H9 (cell line): ENCODE data around the gene FREY1. TPM values are rescaled to one million over a fixed set of nuclear protein-coding genes. Genes with fewer than 3 reads are reported as not detected.

Source experiments
- DNase-seq: peaks from one replicate; pipeline ENCODE4 v3.0.0-alpha.2; 2017
- H2AFZ ChIP-seq: one replicate; pipeline ENCODE4 v1.6.1; 2013; ENCODE audit warnings: mild to moderate bottlenecking, low read length, control low read depth, moderate library complexity
- H2AK5ac ChIP-seq: 2 replicates; pipeline ENCODE4 v1.6.1; 2013; ENCODE audit warnings: low read length, control low read depth, mixed read lengths; ENCODE audit not compliant: insufficient read length
- H2BK120ac ChIP-seq: one replicate; pipeline ENCODE4 v1.6.1; 2013; ENCODE audit warnings: low read depth, mild to moderate bottlenecking, low read length, control low read depth, inconsistent platforms; ENCODE audit not compliant: poor library complexity, severe bottlenecking
- H2BK12ac ChIP-seq: 2 replicates; pipeline ENCODE4 v1.6.1; 2013; ENCODE audit warnings: low read length, control low read depth, mixed read lengths, low read depth; ENCODE audit not compliant: insufficient read length
- H2BK15ac ChIP-seq: 2 replicates; pipeline ENCODE4 v1.6.1; 2013; ENCODE audit warnings: low read depth, low read length, control low read depth
- H2BK20ac ChIP-seq: one replicate; pipeline ENCODE4 v1.6.1; 2013; ENCODE audit warnings: low read depth, mild to moderate bottlenecking, low read length, control low read depth, inconsistent platforms; ENCODE audit not compliant: poor library complexity, severe bottlenecking
- H2BK5ac ChIP-seq: 2 replicates; pipeline ENCODE4 v1.6.1; 2013; ENCODE audit warnings: low read length, control low read depth, mixed read lengths; ENCODE audit not compliant: insufficient read length
- H3K14ac ChIP-seq: 2 replicates; pipeline ENCODE4 v1.6.1; 2013; ENCODE audit warnings: low read length, control low read depth; ENCODE audit not compliant: insufficient read depth
- H3K18ac ChIP-seq: 2 replicates; pipeline ENCODE4 v1.6.1; 2013; ENCODE audit warnings: low read depth, mild to moderate bottlenecking, mixed read lengths, low read length, control low read depth; ENCODE audit not compliant: insufficient read length
- H3K23ac ChIP-seq: 2 replicates; pipeline ENCODE4 v1.6.1; 2013; ENCODE audit warnings: low read length, control low read depth, mixed read lengths, low read depth; ENCODE audit not compliant: insufficient read length
- H3K23me2 ChIP-seq: 2 replicates; pipeline ENCODE4 v1.6.1; 2013; ENCODE audit warnings: low read depth, mild to moderate bottlenecking, mixed read lengths, low read length, control low read depth; ENCODE audit not compliant: insufficient read length, poor library complexity, severe bottlenecking
- H3K27ac ChIP-seq: 2 replicates; pipeline ENCODE4 v1.5.1; 2013; ENCODE audit warnings: low read length, control low read depth, mixed read lengths, low read depth; ENCODE audit not compliant: insufficient read length
- H3K27me3 ChIP-seq: 2 replicates; pipeline ENCODE4 v1.6.1; 2013; ENCODE audit warnings: low read length, control low read depth, inconsistent platforms; ENCODE audit not compliant: insufficient read depth
- H3K4ac ChIP-seq: 2 replicates; pipeline ENCODE4 v1.6.1; 2013; ENCODE audit warnings: low read depth, mild to moderate bottlenecking, control low read depth, inconsistent platforms, low read length, moderate library complexity
- H3K4me1 ChIP-seq: 2 replicates; pipeline ENCODE4 v1.6.1; 2013; ENCODE audit warnings: low read length, control low read depth, inconsistent platforms; ENCODE audit not compliant: insufficient read depth
- H3K4me2 ChIP-seq: 2 replicates; pipeline ENCODE4 v1.6.1; 2013; ENCODE audit warnings: low read length, control low read depth, mixed read lengths; ENCODE audit not compliant: insufficient read length, insufficient read depth
- H3K56ac ChIP-seq: 2 replicates; pipeline ENCODE4 v1.6.1; 2013; ENCODE audit warnings: low read depth, mild to moderate bottlenecking, mixed read lengths, low read length, control low read depth; ENCODE audit not compliant: insufficient read length
- H3K79me1 ChIP-seq: 2 replicates; pipeline ENCODE4 v1.6.1; 2013; ENCODE audit warnings: low read depth, mild to moderate bottlenecking, moderate library complexity, low read length, control low read depth, inconsistent platforms; ENCODE audit not compliant: insufficient read depth, poor library complexity, severe bottlenecking
- H3K79me2 ChIP-seq: 2 replicates; pipeline ENCODE4 v1.6.1; 2013; ENCODE audit warnings: low read length, control low read depth, inconsistent platforms; ENCODE audit not compliant: insufficient read depth
- H3K9ac ChIP-seq: 2 replicates; pipeline ENCODE4 v1.6.1; 2013; ENCODE audit warnings: low read length, control low read depth, mixed read lengths; ENCODE audit not compliant: insufficient read length; ENCODE audit errors: extremely low read depth
- H3K9me3 ChIP-seq: one replicate; pipeline ENCODE4 v1.6.1; 2013; ENCODE audit warnings: low read depth, low read length, inconsistent platforms; ENCODE audit not compliant: control insufficient read depth
- H3T11ph ChIP-seq: one replicate; pipeline ENCODE4 v1.6.1; 2013; ENCODE audit warnings: mild to moderate bottlenecking, low read length, control low read depth, inconsistent platforms
- H4K20me1 ChIP-seq: one replicate; pipeline ENCODE4 v1.6.1; 2013; ENCODE audit not compliant: control insufficient read depth, insufficient read length, insufficient read depth
- H4K5ac ChIP-seq: 2 replicates; pipeline ENCODE4 v1.6.1; 2013; ENCODE audit warnings: low read depth, mild to moderate bottlenecking, mixed read lengths, low read length, control low read depth; ENCODE audit not compliant: insufficient read length
- H4K8ac ChIP-seq: replicated peaks from 2 replicates; pipeline ENCODE4 v1.6.1; 2013; ENCODE audit warnings: low read length, control low read depth, mixed read lengths, low read depth; ENCODE audit not compliant: insufficient read length
- H4K91ac ChIP-seq: 2 replicates; pipeline ENCODE4 v1.6.1; 2013; ENCODE audit warnings: low read depth, mild to moderate bottlenecking, moderate library complexity, mixed read lengths, low read length, control low read depth; ENCODE audit not compliant: insufficient read length
- H3K27ac Mint-ChIP-seq, 3 experiments: 2 replicates in 2 of 3; 3 replicates in 1 of 3; pipeline ENCODE4 v1.8.0; 2020 to 2021; ENCODE audit warnings: mixed read lengths in 3 of 3, mild to moderate bottlenecking in 1 of 3, moderate library complexity in 1 of 3
- H3K27me3 Mint-ChIP-seq: 2 replicates; pipeline ENCODE4 v1.8.0; 2021; ENCODE audit warnings: low read depth, mild to moderate bottlenecking, moderate library complexity, mixed read lengths
- H3K36me3 Mint-ChIP-seq, 3 experiments: 2 replicates in 2 of 3; 3 replicates in 1 of 3; pipeline ENCODE4 v1.8.0; 2020 to 2021; ENCODE audit warnings: low read depth in 3 of 3, mixed read lengths in 3 of 3; ENCODE audit not compliant: insufficient read depth in 1 of 3
- H3K4me1 Mint-ChIP-seq, 2 experiments: 2 replicates each; pipeline ENCODE4 v1.8.0; 2020; ENCODE audit warnings: mixed read lengths in 2 of 2
- H3K4me3 Mint-ChIP-seq, 2 experiments: 2 replicates in 1 of 2; 3 replicates in 1 of 2; pipeline ENCODE4 v1.8.0; 2020 to 2021; ENCODE audit warnings: mild to moderate bottlenecking in 2 of 2, mixed read lengths in 2 of 2, moderate library complexity in 1 of 2
- H3K9me3 Mint-ChIP-seq, 2 experiments: 2 replicates in 1 of 2; 3 replicates in 1 of 2; pipeline ENCODE4 v1.8.0; 2020; ENCODE audit warnings: mild to moderate bottlenecking in 2 of 2, mixed read lengths in 2 of 2, moderate library complexity in 1 of 2
- WGBS: extraction: QIAGEN DNeasy Blood & Tissue Kit; methylation state at CpG from one replicate; pipeline ENCODE4 v1.1.7; 2013; ENCODE audit warnings: missing lambda C conversion rate, low lambda C conversion rate, mixed read lengths; ENCODE audit not compliant: insufficient read length; ENCODE audit errors: extremely low coverage; 5-methylcytosine and 5-hydroxymethylcytosine counted together
- total RNA-seq: library from RNA; stranded (reverse); gene quantifications from 2 replicates; pipeline ENCODE4 v1.2.1, GENCODE V29; 2021
- TF ChIP-seq, protein P1 (sequence below): fragments of 200-600 bp; sonication (generic); conservative IDR thresholded peaks from 3 replicates; pipeline ENCODE4 v1.8.0; 2021; ENCODE audit warnings: antibody characterized with exemption, mild to moderate bottlenecking

Gene FREY1
- total RNA-seq, 1 experiment from 2014 or later, result 2.1 TPM

DNA sequence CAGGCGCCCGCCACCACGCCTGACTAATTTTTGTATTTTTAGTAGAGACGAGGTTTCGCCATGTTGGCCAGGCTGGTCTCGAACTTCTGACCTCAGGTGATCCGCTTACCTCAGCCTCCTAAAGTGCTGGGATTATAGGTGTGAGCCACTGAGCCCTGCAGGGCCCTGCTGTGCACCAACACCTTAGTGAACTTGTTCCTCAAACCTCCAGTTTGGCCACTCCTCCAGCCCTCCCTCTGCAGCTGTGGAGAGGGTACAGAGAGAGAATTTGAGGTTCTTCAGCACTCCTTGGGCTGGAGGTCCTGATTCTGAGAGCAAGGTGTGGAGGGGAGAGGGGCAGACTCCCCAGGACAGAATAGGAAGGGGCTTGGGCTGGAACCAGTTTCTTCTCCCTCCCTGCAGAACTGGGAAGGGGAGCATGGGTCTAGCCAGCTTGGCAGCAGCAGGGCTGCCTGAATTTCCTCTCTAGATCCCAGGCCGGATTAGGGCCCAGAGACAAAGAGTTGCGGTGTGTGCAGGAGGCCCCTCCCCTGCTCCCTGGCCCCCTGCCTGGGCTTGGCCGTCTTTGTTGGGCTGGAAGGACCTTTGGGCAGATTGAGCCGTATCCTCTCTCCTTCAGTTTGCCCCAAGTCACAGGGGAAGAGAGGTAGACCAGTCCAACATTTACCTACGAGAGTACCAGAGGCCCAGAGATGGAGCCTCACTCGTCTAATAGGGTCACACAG, 12.9 kb upstream of the FREY1 start:
- H3K79me2 ChIP-seq, result no peaks in the 10 kb centered on the region; the same call in 1 of the 2 replicates

More for the DNA sequence above, 12.9 kb upstream of the FREY1 start:
- Histone ChIP-seq H3K4me2 (no peak overlapping the region), H3K18ac (peak overlapping the region; percentile 40), H3K23ac (no peak overlapping the region), H3K4ac (no peak overlapping the region), H3K14ac (peak overlapping the region; percentile 19; the same call in 1 of the 2 replicates), H4K5ac (no peak overlapping the region), H4K8ac (no peak overlapping the region), H2BK15ac (no peak overlapping the region), H2BK20ac (no peak overlapping the region), H2BK5ac (no peak overlapping the region), H2BK12ac (no peak overlapping the region), H3T11ph (no peak overlapping the region), H3K79me1 (no peaks in the 10 kb centered on the region), H3K9ac (no peak overlapping the region), H4K20me1 (no peaks in the 10 kb centered on the region), H3K27ac (no peak overlapping the region), H2AK5ac (no peak overlapping the region), H4K91ac (no peak overlapping the region), H3K27me3 (no peaks in the 10 kb centered on the region; the same call in 1 of the 2 replicates), H2BK120ac (no peak overlapping the region), H3K23me2 (peaks cover 8% of the 10 kb centered on the region), H3K56ac (no peak overlapping the region), H3K4me1 (no peaks in the 10 kb centered on the region), H3K9me3 (no peaks in the 10 kb centered on the region), H2AFZ (no peak overlapping the region)
- TF ChIP-seq, protein P1, sequence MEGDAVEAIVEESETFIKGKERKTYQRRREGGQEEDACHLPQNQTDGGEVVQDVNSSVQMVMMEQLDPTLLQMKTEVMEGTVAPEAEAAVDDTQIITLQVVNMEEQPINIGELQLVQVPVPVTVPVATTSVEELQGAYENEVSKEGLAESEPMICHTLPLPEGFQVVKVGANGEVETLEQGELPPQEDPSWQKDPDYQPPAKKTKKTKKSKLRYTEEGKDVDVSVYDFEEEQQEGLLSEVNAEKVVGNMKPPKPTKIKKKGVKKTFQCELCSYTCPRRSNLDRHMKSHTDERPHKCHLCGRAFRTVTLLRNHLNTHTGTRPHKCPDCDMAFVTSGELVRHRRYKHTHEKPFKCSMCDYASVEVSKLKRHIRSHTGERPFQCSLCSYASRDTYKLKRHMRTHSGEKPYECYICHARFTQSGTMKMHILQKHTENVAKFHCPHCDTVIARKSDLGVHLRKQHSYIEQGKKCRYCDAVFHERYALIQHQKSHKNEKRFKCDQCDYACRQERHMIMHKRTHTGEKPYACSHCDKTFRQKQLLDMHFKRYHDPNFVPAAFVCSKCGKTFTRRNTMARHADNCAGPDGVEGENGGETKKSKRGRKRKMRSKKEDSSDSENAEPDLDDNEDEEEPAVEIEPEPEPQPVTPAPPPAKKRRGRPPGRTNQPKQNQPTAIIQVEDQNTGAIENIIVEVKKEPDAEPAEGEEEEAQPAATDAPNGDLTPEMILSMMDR, result no peak
- Mint-ChIP-seq H3K36me3 (peaks cover 12 to 26% (median 17%) of the 10 kb centered on the region in 3 experiments), H3K27ac (peak overlapping the region in 2 of 3 experiments; percentile 86 to 96; a peak in 4 of 7 replicates), H3K9me3 (no peaks in the 10 kb centered on the region; a peak in 1 of 5 replicates), H3K27me3 (peaks cover 2% of the 10 kb centered on the region; the same call in 1 of the 2 replicates), H3K4me3 (peak overlapping the region; percentile 31 to 96; a peak in 4 of 5 replicates), H3K4me1 (peaks cover 35 to 48% of the 10 kb centered on the region in 2 experiments)
- no CpG with 5 or more reads among the region's 13 CpGs for WGBS
- DNase-seq, result no peak
